Myocyte (in vitro differentiated cells): ENCODE results near the gene ETNK1. TPM values are rescaled to one million over a fixed set of nuclear protein-coding genes. Genes with fewer than 3 reads are reported as not detected.
A peak's percentile ranks its signal among the peaks of the same experiment; 100 is the strongest.

ENCODE experiments used
- DNase-seq: peaks from one replicate; pipeline ENCODE4 v3.0.0-alpha.2; 2012; ENCODE audit warnings: low read depth
- total RNA-seq: library from RNA; depleted of rRNA; stranded (reverse); fragments of >200 nt; gene quantifications from 2 replicates; pipeline ENCODE4 v1.2.3, GENCODE V29; 2014

The ETNK1 gene
- total RNA-seq, 1 donor from 2014 or later, result 22.8 TPM

- DNase-seq, result no peak
These were observed 9.9 kb downstream of the ETNK1 start for GRCh38 chr12:22634883-22635282.

DNA sequence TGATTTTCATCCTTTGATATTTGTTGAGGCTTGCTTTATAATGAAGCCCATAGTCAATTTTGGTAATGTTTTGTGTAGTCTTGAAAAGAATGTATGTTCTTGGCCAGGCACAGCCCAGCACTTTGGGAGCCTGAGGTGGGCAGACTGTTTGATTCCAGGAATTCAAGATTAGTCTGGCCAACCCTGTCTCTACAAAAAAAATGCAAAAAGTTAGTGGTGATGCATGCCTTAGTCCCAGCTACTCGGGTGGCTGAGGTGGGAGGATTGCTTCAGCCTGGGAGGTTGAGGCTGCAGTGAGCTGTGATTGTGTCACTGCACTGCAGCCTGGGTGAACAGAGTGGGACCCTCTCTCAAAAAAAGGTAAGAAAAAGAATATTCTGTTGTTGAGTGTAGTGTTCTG lies 10.8 kb downstream of the ETNK1 start:
- DNase-seq, result no peak

- no peak for DNase-seq
These were observed 15.9 kb downstream of the ETNK1 start for GRCh38 chr12:22640851-22641250.

GRCh38 chr12:22641353-22642053 lies 16.5 kb downstream of the ETNK1 start:
- no peak for DNase-seq

- no peak for DNase-seq
These were observed 23.7 kb downstream of the ETNK1 start for GRCh38 chr12:22648668-22649067.

GRCh38 chr12:22653075-22653474 lies 28.1 kb downstream of the ETNK1 start:
- DNase-seq, result no peak

- DNase-seq, result no peak
These were observed 28.8 kb downstream of the ETNK1 start for GRCh38 chr12:22653791-22654190.

DNA sequence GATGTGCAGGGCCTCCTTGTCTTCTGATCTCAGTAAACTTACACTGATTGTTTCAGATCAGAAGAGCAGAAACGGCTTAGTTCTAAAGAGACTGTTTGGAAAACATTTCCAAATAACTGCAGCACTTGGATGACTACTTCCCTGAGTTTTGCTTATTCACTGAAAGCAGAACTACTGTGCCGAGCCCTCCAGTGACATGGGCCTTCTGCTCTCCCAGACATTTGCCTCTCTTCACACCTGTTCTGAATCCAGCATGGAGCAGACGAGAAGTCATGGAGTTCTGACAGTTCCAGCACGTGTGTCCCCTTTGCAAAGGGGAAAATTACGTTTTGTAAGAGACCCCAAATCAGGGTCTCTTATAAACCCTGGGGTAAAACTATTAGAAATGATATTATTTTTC lies 31.4 kb downstream of the ETNK1 start:
- DNase-seq, result peak; percentile 43

- peak; percentile 36 for DNase-seq
These were observed 31.9 kb downstream of the ETNK1 start for GRCh38 chr12:22656831-22657230.

GRCh38 chr12:22657538-22657937 lies 32.6 kb downstream of the ETNK1 start:
- peak; percentile 7 for DNase-seq

DNA sequence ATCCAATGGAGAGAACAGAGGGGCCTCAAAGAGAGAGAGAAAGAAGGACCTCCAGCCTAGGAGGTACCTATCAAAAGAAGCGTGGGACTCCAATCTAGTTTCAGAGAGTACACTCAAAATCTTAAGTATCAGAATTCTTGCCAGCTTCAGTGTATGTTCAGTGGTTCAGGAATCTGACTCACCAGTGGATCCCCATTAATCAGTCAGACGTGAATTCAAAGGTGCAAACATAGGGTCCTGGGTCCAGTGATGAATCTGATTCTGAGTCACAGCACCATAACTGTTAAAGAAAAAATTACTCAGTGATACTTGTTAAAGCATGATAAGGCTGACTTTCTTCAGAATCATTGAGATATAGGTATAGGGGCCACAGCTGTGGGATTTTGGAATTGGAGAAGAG lies 33.2 kb downstream of the ETNK1 start:
- DNase-seq, result no peak

- no peak for DNase-seq
These were observed 37.4 kb downstream of the ETNK1 start for GRCh38 chr12:22662356-22662755.

DNA sequence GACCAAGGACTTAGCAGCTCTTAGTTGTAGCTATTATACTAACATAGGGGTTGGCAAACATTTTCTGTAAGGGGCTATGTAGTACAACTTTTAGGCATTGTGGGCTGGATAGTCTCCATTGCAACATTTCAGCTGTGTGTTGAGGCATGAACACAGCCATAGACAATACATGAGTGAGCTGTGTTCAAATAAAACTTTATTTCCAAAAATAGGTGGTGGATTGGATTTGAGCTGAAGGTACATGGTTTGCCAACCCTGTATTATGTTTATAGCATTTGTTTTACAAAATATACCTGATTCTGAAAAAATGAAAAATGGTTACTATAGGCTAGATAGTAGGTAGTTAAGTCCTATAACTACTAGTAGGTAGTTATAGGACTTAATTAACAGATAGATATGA lies 40.5 kb downstream of the ETNK1 start:
- DNase-seq, result no peak

DNA sequence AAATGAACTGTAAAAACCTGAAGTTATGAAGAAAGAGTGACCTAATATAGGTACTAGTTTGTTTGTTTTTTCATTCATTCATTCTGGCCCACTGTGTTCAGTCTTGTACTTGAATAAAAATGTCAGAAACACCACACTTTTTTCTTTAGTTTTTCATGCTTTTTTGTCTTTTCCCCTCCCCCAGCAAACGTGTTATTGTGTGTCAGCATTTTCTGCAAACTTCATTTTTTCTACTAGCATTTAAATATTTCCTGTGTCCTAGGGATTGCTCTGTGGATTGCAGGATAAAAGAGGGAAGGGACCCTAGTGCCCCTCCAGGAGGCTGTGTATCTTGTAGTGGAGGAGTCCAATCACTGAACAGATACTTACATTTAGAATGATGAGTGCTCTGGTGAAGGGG lies 42.2 kb downstream of the ETNK1 start:
- DNase-seq, result no peak

GRCh38 chr12:22668441-22668840 lies 43.5 kb downstream of the ETNK1 start:
- no peak for DNase-seq

DNA sequence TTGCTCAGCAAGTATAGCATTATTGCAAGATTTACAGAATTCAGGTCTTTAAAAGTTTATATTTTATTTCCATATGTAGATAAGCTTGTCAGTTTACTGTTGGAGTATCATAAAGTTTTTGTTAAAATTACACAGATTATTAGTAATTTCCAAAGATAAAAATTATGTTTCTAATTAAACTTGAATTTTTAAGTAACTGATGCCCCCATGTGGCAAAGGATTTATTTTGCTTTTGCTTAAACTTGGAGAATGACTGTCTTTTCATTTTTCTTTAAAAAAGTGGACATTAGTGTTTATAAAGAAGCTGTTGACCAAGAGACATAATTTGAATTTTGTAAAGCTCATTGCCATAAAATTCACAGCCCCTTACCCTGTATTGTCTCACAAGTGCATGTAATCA lies 45.8 kb downstream of the ETNK1 start:
- DNase-seq, result no peak

DNA sequence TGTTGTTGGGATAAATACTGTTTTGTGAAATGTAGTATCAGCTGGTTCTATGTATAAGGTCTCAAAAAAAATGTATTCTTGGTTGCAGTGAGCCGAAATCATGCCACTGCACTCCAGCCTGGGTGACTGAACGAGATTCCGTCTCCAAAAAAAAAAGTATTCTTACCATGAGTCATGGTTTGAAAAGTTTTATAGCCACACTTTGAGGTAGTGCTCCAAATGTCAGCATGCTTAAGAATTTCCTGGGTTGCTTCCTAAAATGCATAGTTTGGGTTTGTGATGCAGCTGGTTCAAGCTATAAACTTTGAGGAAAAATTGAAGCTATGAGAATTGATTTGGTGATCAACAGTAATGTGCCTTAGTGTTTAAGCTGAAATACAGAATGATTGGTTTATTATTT lies 48.0 kb downstream of the ETNK1 start:
- peak; percentile 25 for DNase-seq

DNA sequence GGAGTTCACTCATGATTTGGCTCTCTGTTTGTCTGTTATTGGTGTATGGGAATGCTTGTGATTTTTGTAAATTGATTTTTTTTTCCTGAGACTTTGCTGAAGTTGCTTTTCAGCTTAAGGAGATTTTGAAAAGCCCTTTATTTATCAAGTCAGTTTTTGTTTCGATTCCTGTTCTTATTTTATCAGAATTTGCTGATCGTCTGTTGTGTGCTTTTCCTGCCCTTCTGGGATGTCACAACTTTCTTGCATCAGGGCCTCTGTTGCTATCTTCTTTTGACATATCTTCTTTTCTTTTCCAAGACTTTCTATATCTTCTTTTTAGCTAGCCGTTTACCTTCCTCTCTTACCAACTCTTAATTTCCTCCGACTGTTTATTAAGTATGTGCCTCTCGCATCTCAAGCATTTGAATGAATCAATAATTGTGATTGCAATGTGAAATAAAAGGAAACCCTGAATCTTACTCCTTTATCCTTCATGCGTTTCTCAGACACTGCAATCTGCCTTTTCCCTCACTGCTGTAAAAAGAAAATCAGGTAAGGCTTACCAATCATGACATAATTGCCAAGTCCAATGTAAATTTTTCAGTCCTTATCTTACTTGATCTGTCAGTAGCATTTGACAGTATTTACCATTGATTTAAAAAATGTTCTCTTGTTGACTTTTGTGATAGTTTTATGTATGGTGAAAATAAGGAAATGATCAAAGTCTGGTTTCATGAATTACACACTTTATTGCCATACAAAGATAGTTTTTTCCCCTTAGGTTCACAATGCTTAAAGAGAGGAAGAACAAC lies 53.0 kb downstream of the ETNK1 start:
- DNase-seq, result no peak

- no peak for DNase-seq
These were observed 57.7 kb downstream of the ETNK1 start for GRCh38 chr12:22682663-22683062.

DNA sequence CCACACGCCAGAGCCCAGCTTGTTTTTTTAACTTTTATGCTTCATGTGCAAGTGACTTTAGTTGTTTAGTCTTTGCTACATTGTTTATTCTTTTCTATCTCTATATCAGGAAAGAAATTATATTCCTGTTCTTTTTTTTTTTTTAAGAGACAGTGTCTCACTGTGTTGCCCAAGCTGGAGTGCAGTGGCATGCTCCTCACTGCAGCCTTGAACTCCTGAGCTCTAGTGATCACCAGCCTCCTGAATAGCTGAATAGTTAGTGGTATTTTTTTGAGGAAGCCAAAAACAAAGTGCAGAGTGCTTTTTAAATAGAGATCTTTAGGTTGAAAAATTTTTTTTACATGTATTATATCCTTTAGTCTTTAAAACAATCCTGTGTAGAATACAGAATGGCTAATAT lies 58.2 kb downstream of the ETNK1 start:
- DNase-seq, result no peak

GRCh38 chr12:22684140-22685118 lies 59.5 kb downstream of the ETNK1 start:
- DNase-seq, result peak; percentile 55

DNA sequence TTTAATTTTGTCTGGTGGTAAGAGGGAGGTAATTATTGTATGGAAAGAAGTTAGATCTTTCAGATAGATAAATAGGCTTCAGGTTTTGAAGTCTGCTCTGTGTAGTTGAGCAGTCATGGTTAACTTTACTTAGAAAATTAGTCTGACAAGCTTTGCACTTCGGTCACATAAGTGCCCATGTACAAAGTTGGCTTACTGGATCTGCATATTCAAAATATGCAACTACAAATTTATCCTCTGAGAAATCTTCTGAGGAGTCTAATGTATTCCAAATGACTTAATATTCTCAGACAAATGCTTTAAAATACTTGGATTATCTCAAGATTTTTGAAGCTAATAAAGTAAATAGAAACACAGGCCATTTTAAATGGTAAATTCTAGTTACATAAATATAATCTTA lies 61.2 kb downstream of the ETNK1 start:
- DNase-seq, result no peak
